D721Med (cell line): ENCODE results near the gene TMEM252.

Experiments used
- DNase-seq: peaks from one replicate; pipeline ENCODE4 v3.0.0; 2011; ENCODE audit warnings: low spot score; ENCODE audit not compliant: insufficient read length
- FAIRE-seq: peaks from 2 replicates; lab custom pipeline; 2011; peaks lifted over from hg19 to GRCh38; lab: Jason Lieb, UNC
- CTCF ChIP-seq: IDR thresholded peaks from 2 replicates; pipeline ENCODE4 v1.5.1; 2012; ENCODE audit warnings: mild to moderate bottlenecking, control low read depth; ENCODE audit not compliant: insufficient read depth; ENCODE audit errors: missing control alignments

TMEM252 gene

GRCh38 chr9:68523367-68523936 lies 17.2 kb downstream of the TMEM252 start:
- FAIRE-seq (no peak), DNase-seq (no peak)
- no peak for TF ChIP-seq CTCF

GRCh38 chr9:68522954-68523353 lies 17.7 kb downstream of the TMEM252 start:
- FAIRE-seq (no peak), DNase-seq (no peak)
- no peak for TF ChIP-seq CTCF

GRCh38 chr9:68522131-68522530 lies 18.6 kb downstream of the TMEM252 start:
- no peak for TF ChIP-seq CTCF
- DNase-seq (no peak), FAIRE-seq (no peak)

GRCh38 chr9:68515326-68516017 lies 25.2 kb downstream of the TMEM252 start:
- FAIRE-seq (no peak), DNase-seq (no peak)
- TF ChIP-seq CTCF = no peak

- TF ChIP-seq CTCF = no peak
- DNase-seq (no peak), FAIRE-seq (no peak)
Observed at GRCh38 chr9:68513981-68514380, 26.7 kb downstream of the TMEM252 start.

GRCh38 chr9:68513385-68513784 lies 27.3 kb downstream of the TMEM252 start:
- TF ChIP-seq CTCF = no peak
- DNase-seq (no peak), FAIRE-seq (no peak)

- no peak for DNase-seq
- no peak for TF ChIP-seq CTCF
- no peak for FAIRE-seq
Observed at GRCh38 chr9:68509689-68510088, 31.0 kb downstream of the TMEM252 start.
